OCI-LY3 (cell line): ENCODE measurements around the gene DENND6A.
"Not testable (repeated sequence)": the region's sequence is repeated elsewhere in the genome, so short reads cannot be mapped to it uniquely, and the experiment has no call there.

Source experiments
- H2AFZ ChIP-seq: fragments of 200-600, 300-600 bp; shearing (Covaris generic); 2 replicates; pipeline ENCODE4 v1.6.0; 2014; ENCODE audit warnings: antibody characterized with exemption, low read depth, low read length
- H3K27ac ChIP-seq: fragments of 200-600, 300-600 bp; sonication (generic); 2 replicates; pipeline ENCODE4 v1.5.1; 2014; ENCODE audit warnings: mild to moderate bottlenecking, low read length, moderate library complexity, mixed read lengths
- H3K27me3 ChIP-seq: fragments of 200-600, 300-600 bp; sonication (generic); 2 replicates; pipeline ENCODE4 v1.6.1; 2014; ENCODE audit warnings: low read depth, low read length, mixed read lengths
- H3K36me3 ChIP-seq: fragments of 200-600, 300-600 bp; sonication (generic); replicated peaks from 2 replicates; pipeline ENCODE3; 2014; ENCODE audit warnings: low read depth, low read length, mixed read lengths
- H3K4me1 ChIP-seq: fragments of 300-600, 200-600 bp; sonication (generic); 2 replicates; pipeline ENCODE4 v1.6.1; 2014; ENCODE audit warnings: low read length, mixed read lengths
- H3K4me2 ChIP-seq: fragments of 200-600, 300-600 bp; sonication (generic); 2 replicates; pipeline ENCODE4 v1.6.1; 2014; ENCODE audit warnings: low read length, mixed read lengths
- H3K4me3 ChIP-seq: fragments of 300-600, 200-600 bp; sonication (generic); 2 replicates; pipeline ENCODE4 v1.5.1; 2014; ENCODE audit warnings: antibody characterized with exemption, mild to moderate bottlenecking, low read length, moderate library complexity
- H3K79me2 ChIP-seq: fragments of 300-600, 200-600 bp; shearing (Covaris generic); 2 replicates; pipeline ENCODE4 v1.6.1; 2014; ENCODE audit warnings: mild to moderate bottlenecking, low read length, mixed read lengths
- H3K9ac ChIP-seq: fragments of 300-600, 200-600 bp; shearing (Covaris generic); 2 replicates; pipeline ENCODE4 v1.6.0; 2014; ENCODE audit warnings: mild to moderate bottlenecking, low read length, moderate library complexity
- H3K9me3 ChIP-seq: fragments of 200-600, 300-600 bp; shearing (Covaris generic); 2 replicates; pipeline ENCODE4 v1.6.1; 2014; ENCODE audit warnings: low read length, mixed read lengths; ENCODE audit not compliant: insufficient read depth
- H4K20me1 ChIP-seq: fragments of 200-600, 300-600 bp; sonication (generic); 2 replicates; pipeline ENCODE4 v1.6.1; 2016; ENCODE audit warnings: low read length, mixed read lengths; ENCODE audit not compliant: insufficient read depth
- CTCF ChIP-seq: fragments of 200-600, 300-600 bp; sonication (generic); IDR thresholded peaks from 2 replicates; pipeline ENCODE4 v1.5.1; 2014; ENCODE audit warnings: antibody characterized with exemption, low read length, low read depth
- EZH2phosphoT487 ChIP-seq: fragments of 200-600 bp; shearing (Covaris generic); IDR thresholded peaks from 2 replicates; pipeline ENCODE4 v1.6.1; 2018; ENCODE audit warnings: antibody characterized with exemption, mixed run types, low read depth

The DENND6A gene

GRCh38 chr3:57647292-57647940 is 45.5 kb downstream of the DENND6A start:
- H3K79me2 ChIP-seq = no peaks in the 10 kb centered on the region
- no peaks in the 10 kb centered on the region for H3K27me3 ChIP-seq
- H3K36me3 ChIP-seq = peaks cover 27% of the 10 kb centered on the region
- H3K4me3 ChIP-seq = no peak overlapping the region
- H3K9ac ChIP-seq = no peak overlapping the region
- no peak overlapping the region for H3K4me2 ChIP-seq
- H3K9me3 ChIP-seq = no peaks in the 10 kb centered on the region
- no peak overlapping the region for H3K27ac ChIP-seq
- no peaks in the 10 kb centered on the region for H3K4me1 ChIP-seq
- TF ChIP-seq EZH2phosphoT487 = no peak
- TF ChIP-seq CTCF = no peak
- no peaks in the 10 kb centered on the region for H4K20me1 ChIP-seq
- H2AFZ ChIP-seq = no peak overlapping the region

- Histone ChIP-seq H3K36me3 (peaks cover 26% of the 10 kb centered on the region), H3K9me3 (no peaks in the 10 kb centered on the region), H3K27ac (no peak overlapping the region), H4K20me1 (no peaks in the 10 kb centered on the region), H3K4me2 (no peak overlapping the region), H3K4me3 (no peak overlapping the region), H3K9ac (no peak overlapping the region), H3K4me1 (no peaks in the 10 kb centered on the region), H2AFZ (no peak overlapping the region), H3K27me3 (no peaks in the 10 kb centered on the region), H3K79me2 (no peaks in the 10 kb centered on the region)
- TF ChIP-seq CTCF = peak; percentile 25; the same call in 1 of the 2 replicates
- no peak for TF ChIP-seq EZH2phosphoT487
Observed at GRCh38 chr3:57646723-57647122, 46.2 kb downstream of the DENND6A start.

- TF ChIP-seq CTCF (no peak), EZH2phosphoT487 (no peak)
- no peak overlapping the region for H3K27ac ChIP-seq
- no peak overlapping the region for H2AFZ ChIP-seq
- no peaks in the 10 kb centered on the region for H3K27me3 ChIP-seq
- no peaks in the 10 kb centered on the region for H4K20me1 ChIP-seq
- no peak overlapping the region for H3K4me2 ChIP-seq
- peaks cover 20% of the 10 kb centered on the region for H3K36me3 ChIP-seq
- H3K4me3 ChIP-seq = no peak overlapping the region
- no peaks in the 10 kb centered on the region for H3K4me1 ChIP-seq
- no peaks in the 10 kb centered on the region for H3K9me3 ChIP-seq
- H3K79me2 ChIP-seq = no peaks in the 10 kb centered on the region
- no peak overlapping the region for H3K9ac ChIP-seq
Observed at GRCh38 chr3:57644740-57645139, 48.1 kb downstream of the DENND6A start.

GRCh38 chr3:57637391-57637790 is 55.5 kb downstream of the DENND6A start:
- Histone ChIP-seq H3K27ac (no peak overlapping the region), H2AFZ (no peak overlapping the region), H3K4me2 (no peak overlapping the region), H4K20me1 (no peaks in the 10 kb centered on the region), H3K9ac (no peak overlapping the region), H3K4me3 (no peak overlapping the region), H3K27me3 (no peaks in the 10 kb centered on the region), H3K9me3 (no peaks in the 10 kb centered on the region), H3K79me2 (no peaks in the 10 kb centered on the region), H3K4me1 (no peaks in the 10 kb centered on the region), H3K36me3 (peaks cover 41% of the 10 kb centered on the region)
- TF ChIP-seq EZH2phosphoT487 (no peak), CTCF (no peak)

GRCh38 chr3:57634259-57634658 is 58.6 kb downstream of the DENND6A start:
- H3K27ac ChIP-seq, H3K9me3 ChIP-seq, H3K79me2 ChIP-seq, H3K4me3 ChIP-seq, H3K27me3 ChIP-seq, H3K4me1 ChIP-seq, H4K20me1 ChIP-seq, H2AFZ ChIP-seq, H3K4me2 ChIP-seq, H3K9ac ChIP-seq: not testable (repeated sequence)
- H3K36me3 ChIP-seq = peaks cover 39% of the 10 kb centered on the region
